ENCODE measurements around the gene CD58. TPM values are rescaled to one million over a fixed set of nuclear protein-coding genes. Genes with fewer than 3 reads are reported as not detected.

The CD58 gene
- total and polyA plus RNA-seq, 4 donors, result 5.1 to 30.2 (median 10.8) TPM

GRCh38 chr1:116561563-116561962 is 9.3 kb downstream of the CD58 start:
- TF ChIP-seq HNF4A (conservative IDR thresholded peaks at IDR 0.05), result no peak
- TF ChIP-seq YY1 (IDR thresholded peaks at IDR 0.05), result no peak
- no peak for TF ChIP-seq SP1 (IDR thresholded peaks at IDR 0.05)
- no peak for TF ChIP-seq HNF4G (IDR thresholded peaks at IDR 0.05)
- TF ChIP-seq CTCF (IDR thresholded peaks at IDR 0.05; ENCODE audit: low read depth, low read length, missing input control), result no peak
- TF ChIP-seq REST (IDR thresholded peaks at IDR 0.05), result no peak
- no peak for TF ChIP-seq FOXA2 (IDR thresholded peaks at IDR 0.05)
- TF ChIP-seq RAD21 (IDR thresholded peaks at IDR 0.05), result no peak
- no peaks in the 10 kb centered on the region for H3K27me3 ChIP-seq (ENCODE audit: control insufficient read depth in 4 of 4, insufficient read depth in 4 of 4, low read length in 3 of 4)
- DNase-seq (ENCODE audit: low spot score), result no peak
- no peaks in the 10 kb centered on the region for H3K9me3 ChIP-seq (ENCODE audit: control insufficient read depth in 4 of 4, low read length in 3 of 4)
- H3K9ac ChIP-seq (ENCODE audit: low read depth in 1 of 2, low read length in 2 of 2), result no peak overlapping the region
- H3K27ac ChIP-seq (ENCODE audit: low read depth in 1 of 2, low read length in 2 of 2), result no peak overlapping the region
- no peaks in the 10 kb centered on the region for H3K36me3 ChIP-seq (ENCODE audit: control insufficient read depth in 4 of 4, insufficient read depth in 3 of 4, low read depth in 1 of 4, low read length in 3 of 4)
- no peak overlapping the region for H3K4me3 ChIP-seq (ENCODE audit: low read depth in 1 of 3, low read length in 3 of 3)
- peaks cover 0 to 6% (median 0%) of the 10 kb centered on the region in 4 donors for H3K4me1 ChIP-seq (ENCODE audit: control insufficient read depth in 4 of 4, insufficient read depth in 4 of 4, low read length in 3 of 4)

- no peak for TF ChIP-seq ZBTB33 (IDR thresholded peaks at IDR 0.05)
- peaks cover 0 to 6% (median 0%) of the 10 kb centered on the region in 4 donors for H3K4me1 ChIP-seq (ENCODE audit: control insufficient read depth in 4 of 4, insufficient read depth in 4 of 4, low read length in 3 of 4)
- no peak overlapping the region for H3K27ac ChIP-seq (ENCODE audit: low read depth in 1 of 2, low read length in 2 of 2)
- WGBS, result 86% methylated on average over 4 of the region's 4 CpGs
- H3K36me3 ChIP-seq (ENCODE audit: control insufficient read depth in 4 of 4, insufficient read depth in 3 of 4, low read depth in 1 of 4, low read length in 3 of 4), result no peaks in the 10 kb centered on the region
- no peak overlapping the region for H3K4me3 ChIP-seq (ENCODE audit: low read depth in 1 of 3, low read length in 3 of 3)
- no peak for DNase-seq (ENCODE audit: low spot score)
- no peaks in the 10 kb centered on the region for H3K9me3 ChIP-seq (ENCODE audit: control insufficient read depth in 4 of 4, low read length in 3 of 4)
- H3K27me3 ChIP-seq (ENCODE audit: control insufficient read depth in 4 of 4, insufficient read depth in 4 of 4, low read length in 3 of 4), result no peaks in the 10 kb centered on the region
- no peak overlapping the region for H3K9ac ChIP-seq (ENCODE audit: low read depth in 1 of 2, low read length in 2 of 2)
These were observed 9.9 kb downstream of the CD58 start for GRCh38 chr1:116560704-116561490.
